NCI-H2081 (cell line): ENCODE measurements around the gene HDAC6.
"Not testable (repeated sequence)": the region's sequence is repeated elsewhere in the genome, so short reads cannot be mapped to it uniquely, and the experiment has no call there.

Experiments used
- DNase-seq, 2 experiments: peaks; one replicate each; lab custom pipeline; 2025; lab: John Stamatoyannopoulos, UW

Gene HDAC6

DNA sequence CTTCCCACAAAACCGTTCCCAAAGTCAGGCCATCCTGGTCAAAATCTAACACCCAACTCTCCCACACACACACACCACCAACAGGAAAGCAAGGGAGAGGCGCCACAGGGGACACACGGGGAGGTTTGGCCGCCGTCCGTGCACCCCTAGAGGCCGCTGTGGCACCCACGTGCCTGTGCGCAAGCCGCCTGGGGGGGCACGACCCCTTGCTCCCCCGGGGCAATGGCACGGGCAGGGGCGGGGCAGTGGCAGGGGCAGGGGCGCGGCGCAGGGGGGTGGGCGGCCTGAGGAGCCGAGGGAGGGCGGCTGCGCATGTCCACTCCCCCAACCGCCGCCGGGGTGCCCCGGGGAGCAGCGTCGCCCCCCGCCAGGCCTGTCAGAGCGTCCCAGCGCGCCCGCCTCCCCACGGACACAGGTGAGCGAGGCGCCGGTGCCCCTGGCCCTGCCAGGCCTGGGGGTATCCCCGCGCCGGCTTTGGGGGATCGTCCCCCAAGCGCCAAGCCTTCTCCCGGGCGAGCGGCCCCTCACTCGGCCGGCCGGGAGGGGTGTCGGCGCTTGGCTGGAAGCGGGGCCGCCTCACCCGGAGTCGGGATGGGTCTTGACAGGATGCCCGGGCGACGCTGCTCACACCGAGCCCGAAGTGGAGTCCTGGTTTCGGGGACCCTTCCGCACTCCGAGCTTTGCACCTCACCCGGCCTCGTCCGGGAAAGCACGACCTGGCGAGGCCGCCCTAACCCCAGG, 24.4 kb downstream of the HDAC6 start, which contains the start of gene ERAS:
Gene ERAS (plus strand): TSS at position 379 of the 741 bp plus-strand sequence. CDS start 2,611 bp downstream, outside the sequence.
- no peak for DNase-seq

GRCh38 chrX:48826876-48827653, 25.2 kb downstream of the HDAC6 start:
- no peak for DNase-seq

DNA sequence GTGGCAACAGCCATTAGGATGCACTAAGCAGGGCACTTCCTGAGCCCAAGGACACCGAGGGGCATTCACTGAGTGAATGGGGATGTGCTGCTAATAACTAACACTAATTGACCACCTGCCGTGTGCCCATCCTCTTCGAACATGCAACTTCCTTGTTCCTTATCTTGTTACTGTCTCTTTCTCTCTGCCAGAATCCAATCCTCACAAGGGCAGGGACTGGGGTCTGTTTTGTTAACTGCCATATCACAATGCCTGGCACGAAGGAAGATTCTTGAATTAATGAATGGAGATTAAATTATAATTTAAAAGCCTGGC, 25.7 kb downstream of the HDAC6 start:
- no peak for DNase-seq

- no peak for DNase-seq
Measured at GRCh38 chrX:48829016-48829735, 27.3 kb downstream of the HDAC6 start.

DNA sequence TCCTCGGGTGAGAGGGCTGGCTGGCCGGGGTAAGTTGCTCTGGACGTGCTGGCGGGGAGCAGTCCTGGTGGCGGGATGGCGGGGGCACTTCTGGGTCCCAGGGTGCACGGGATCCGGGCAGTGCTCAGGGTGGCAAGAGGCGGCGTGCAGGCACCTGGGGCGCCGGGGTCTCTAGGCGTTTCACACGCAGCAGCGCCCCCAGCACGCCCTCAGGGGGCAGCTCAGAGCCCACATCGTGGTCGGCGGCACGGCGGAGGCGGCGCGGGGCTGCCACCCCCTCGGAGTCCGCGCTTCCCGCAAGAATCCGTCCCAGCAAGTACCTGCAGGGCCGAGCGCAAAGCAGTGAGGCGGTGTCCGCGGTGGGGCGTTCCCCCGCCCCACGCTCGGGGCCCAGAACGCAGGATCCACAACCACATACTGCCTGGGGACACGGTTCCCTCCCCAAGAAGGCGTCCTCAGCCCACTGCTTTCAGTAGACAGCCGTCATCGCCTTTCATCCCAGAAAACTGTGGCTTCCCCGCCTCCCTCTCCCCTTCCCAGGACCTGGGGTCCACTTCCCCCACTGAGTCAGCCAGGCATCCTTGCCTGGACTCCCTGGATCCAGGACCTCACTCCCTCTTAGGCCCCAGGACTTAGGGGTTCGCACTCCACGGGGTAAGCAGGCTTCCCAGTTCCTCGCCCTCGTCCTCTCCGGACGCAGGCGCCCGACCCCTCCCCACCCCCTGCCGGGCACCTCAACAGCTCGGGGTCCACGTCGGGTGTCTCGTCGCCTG, 29.5 kb downstream of the HDAC6 start:
- no peak for DNase-seq

GRCh38 chrX:48831909-48832291, 30.0 kb downstream of the HDAC6 start:
- DNase-seq = no peak

GRCh38 chrX:48833542-48834138, 31.8 kb downstream of the HDAC6 start:
- DNase-seq = peak in 1 of 2 experiments; percentile 12

DNA sequence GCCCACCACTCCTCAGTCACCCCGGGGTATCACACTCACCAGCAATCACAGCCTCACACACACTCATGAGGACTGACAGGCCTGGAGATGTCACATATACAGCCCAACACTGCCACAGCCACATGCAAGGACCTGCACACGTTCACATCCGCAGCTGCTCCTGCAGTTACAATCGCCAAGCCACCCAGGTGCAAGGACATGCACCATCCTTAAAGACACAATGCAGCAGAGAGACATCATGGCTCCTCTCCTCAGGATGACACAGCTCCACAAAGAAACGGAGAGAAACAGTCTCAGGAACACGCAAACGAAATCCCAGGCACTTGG, 32.5 kb downstream of the HDAC6 start:
- peak in 1 of 2 experiments; percentile 26 for DNase-seq

GRCh38 chrX:48835524-48836329, 33.9 kb downstream of the HDAC6 start, which contains the start of gene PCSK1N:
PCSK1N (minus strand) TSS chrX:48835610; CDS start chrX:48835532, 78 bp downstream.
- peak; percentile 67 to 79 for DNase-seq

DNA sequence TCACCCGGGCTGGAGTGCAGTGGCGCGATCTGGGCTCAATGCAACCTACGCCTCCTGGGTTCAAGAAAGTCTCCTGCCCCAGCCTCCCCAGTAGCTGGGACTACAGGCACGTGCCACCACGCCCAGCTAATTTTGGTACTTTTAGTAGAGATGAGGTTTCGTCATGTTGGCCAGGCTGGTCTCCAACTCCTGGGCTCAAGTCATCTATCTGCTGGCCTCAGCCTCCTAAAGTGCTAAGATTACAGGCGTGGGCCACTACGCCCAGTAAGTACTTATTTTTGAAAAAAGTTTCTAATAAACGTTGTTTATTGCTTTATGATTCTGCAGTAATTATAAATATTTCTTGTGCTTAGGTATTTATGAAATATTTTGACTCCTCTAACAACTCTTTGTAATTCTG, 37.8 kb downstream of the HDAC6 start:
- DNase-seq = no peak

GRCh38 chrX:48848847-48849246, 47.0 kb downstream of the HDAC6 start:
- no peak for DNase-seq

DNA sequence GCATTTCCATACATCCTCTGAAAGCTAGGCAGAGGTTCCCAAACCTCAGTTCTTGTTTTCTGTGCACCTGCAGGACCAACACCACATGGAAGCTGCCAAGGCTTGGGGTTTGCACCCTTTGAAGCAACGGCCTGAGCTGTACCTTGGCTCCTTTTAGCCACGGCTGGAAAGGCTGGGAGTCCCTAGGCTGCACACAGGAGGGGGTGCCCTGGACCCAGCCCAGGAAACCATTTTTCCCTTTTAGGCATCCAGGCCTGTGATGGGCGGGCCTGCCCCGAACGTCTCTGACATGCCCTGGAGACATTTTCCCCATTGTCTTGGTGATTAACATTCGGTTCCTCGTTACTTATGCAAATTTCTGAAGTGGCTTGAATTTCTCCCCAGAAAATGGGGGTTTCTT, 51.0 kb downstream of the HDAC6 start:
- no peak for DNase-seq

DNA sequence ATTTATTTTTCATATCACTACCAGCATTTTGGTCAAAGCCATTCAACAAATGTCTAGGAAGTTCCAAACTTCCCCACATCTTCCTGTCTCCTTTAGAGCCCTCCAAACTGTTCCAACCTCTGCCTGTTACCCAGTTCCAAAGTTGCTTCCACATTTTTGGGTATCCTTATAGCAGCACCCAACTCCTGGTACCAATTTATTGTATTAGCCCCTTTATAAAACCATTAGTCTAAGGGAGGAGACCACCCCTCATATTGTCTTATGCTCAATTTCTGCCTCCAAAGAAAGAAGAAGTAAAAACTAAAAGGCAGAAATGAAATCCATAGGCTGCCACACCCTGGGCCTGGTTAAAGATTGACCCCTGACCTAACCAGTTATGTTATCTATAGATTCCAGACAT, 51.6 kb downstream of the HDAC6 start:
- DNase-seq = not testable (repeated sequence)

DNA sequence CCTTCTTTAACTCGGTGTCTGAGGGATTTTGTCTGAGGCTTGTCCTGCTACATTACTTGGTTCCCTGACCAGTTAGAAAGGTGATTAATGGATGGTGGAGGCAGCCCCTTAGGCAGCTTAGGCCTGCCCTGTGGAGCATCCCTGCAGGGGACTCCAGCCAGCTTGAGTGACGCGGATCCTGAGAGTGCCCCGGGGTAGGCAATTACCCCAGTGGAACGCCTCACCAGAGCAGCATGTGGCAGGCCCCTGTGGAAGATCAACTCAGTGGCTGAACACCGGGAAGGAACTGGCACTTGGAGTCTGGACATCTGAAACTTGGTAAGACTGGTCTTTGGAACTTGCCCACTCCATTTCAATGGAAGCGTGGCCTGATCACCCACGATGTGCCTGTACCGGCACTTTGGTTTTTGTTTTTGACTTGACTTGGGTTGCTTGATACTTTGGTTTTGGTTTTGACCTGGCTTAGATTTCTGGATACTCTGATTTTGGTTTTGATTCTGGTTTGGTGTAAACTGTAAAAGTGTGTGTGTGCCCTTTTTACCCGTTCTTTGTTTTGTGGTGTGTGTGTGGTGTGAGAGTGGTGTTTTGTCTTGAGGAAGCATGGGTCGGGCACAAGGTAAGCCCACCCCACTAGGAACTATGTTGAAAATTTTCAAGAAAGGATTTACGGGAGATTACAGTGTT, 52.4 kb downstream of the HDAC6 start:
- DNase-seq = not testable (repeated sequence)

- no peak for DNase-seq
Measured at GRCh38 chrX:48854898-48855297, 53.0 kb downstream of the HDAC6 start.

- DNase-seq = no peak
Measured at GRCh38 chrX:48864210-48864609, 62.3 kb downstream of the HDAC6 start.

GRCh38 chrX:48872017-48872416, 70.2 kb downstream of the HDAC6 start:
- DNase-seq = not testable (repeated sequence)
